DND-41 (cell line): ENCODE results near the gene SEC61G.

Experiments
- ATAC-seq: fragments of 200-7000 bp; cut with Tn5 transposase; 3 replicates; pipeline ENCODE4 v1.9.1; 2021; ENCODE audit warnings: low read depth; ENCODE audit not compliant: insufficient read depth
- DNase-seq: peaks from one replicate; pipeline ENCODE4 v3.0.0-alpha.2; 2020
- H2AFZ ChIP-seq: 2 replicates; pipeline ENCODE4 v1.6.0; 2012; ENCODE audit warnings: low read depth, low read length
- H3K27ac ChIP-seq: 2 replicates; pipeline ENCODE4 v1.5.1; 2012; ENCODE audit warnings: low read length, inconsistent platforms
- H3K27me3 ChIP-seq: fragments of 200-600 bp; sonication (generic); 2 replicates; pipeline ENCODE4 v1.6.0; 2012; ENCODE audit warnings: low read length, mild to moderate bottlenecking, inconsistent platforms; ENCODE audit not compliant: insufficient read depth, poor library complexity
- H3K36me3 ChIP-seq: 2 replicates; pipeline ENCODE4 v1.5.1; 2012; ENCODE audit warnings: low read length, inconsistent platforms; ENCODE audit not compliant: insufficient read depth
- H3K4me1 ChIP-seq: 2 replicates; pipeline ENCODE4 v1.5.1; 2012; ENCODE audit warnings: mild to moderate bottlenecking, low read length; ENCODE audit not compliant: insufficient read depth
- H3K4me2 ChIP-seq: 2 replicates; pipeline ENCODE4 v1.6.0; 2012; ENCODE audit warnings: mild to moderate bottlenecking, moderate library complexity, low read length, inconsistent platforms; ENCODE audit not compliant: insufficient read depth
- H3K4me3 ChIP-seq, 2 experiments: fragments of 200-600 bp in 1 of 2; shearing (Covaris generic) in 1 of 2; 2 replicates each; pipeline ENCODE4 v1.5.1; 2012 to 2016; ENCODE audit warnings: inconsistent platforms in 2 of 2, low read length in 2 of 2, mild to moderate bottlenecking in 2 of 2, low read depth in 1 of 2, moderate library complexity in 1 of 2
- H3K79me2 ChIP-seq: 2 replicates; pipeline ENCODE4 v1.6.0; 2012; ENCODE audit warnings: low read length, inconsistent platforms; ENCODE audit not compliant: insufficient read depth
- H3K9ac ChIP-seq: 2 replicates; pipeline ENCODE4 v1.6.0; 2012; ENCODE audit warnings: low read depth, mild to moderate bottlenecking, inconsistent platforms, low read length, moderate library complexity
- H3K9me3 ChIP-seq: 2 replicates; pipeline ENCODE4 v1.5.1; 2012; ENCODE audit warnings: low read length, moderate library complexity, mild to moderate bottlenecking, inconsistent platforms; ENCODE audit not compliant: insufficient read depth, severe bottlenecking
- H4K20me1 ChIP-seq: 2 replicates; pipeline ENCODE4 v1.6.0; 2012; ENCODE audit warnings: low read length; ENCODE audit not compliant: insufficient read depth
- CTCF ChIP-seq: IDR thresholded peaks from 2 replicates; pipeline ENCODE4 v1.5.1; 2012; ENCODE audit warnings: borderline replicate concordance, low read length, moderate library complexity, mild to moderate bottlenecking; ENCODE audit not compliant: poor library complexity, severe bottlenecking; ENCODE audit errors: extremely low read depth
- EZH2 ChIP-seq: IDR thresholded peaks from 3 replicates; pipeline ENCODE4 v1.6.1; 2012; ENCODE audit warnings: borderline replicate concordance, low read depth, mild to moderate bottlenecking, moderate library complexity, low read length, inconsistent platforms; ENCODE audit not compliant: severe bottlenecking

Gene SEC61G

GRCh38 chr7:54799792-54800191, 40.8 kb upstream of the SEC61G start:
- no peak overlapping the region for H3K4me2 ChIP-seq

GRCh38 chr7:54798530-54798929, 39.5 kb upstream of the SEC61G start:
- H3K4me2 ChIP-seq, result no peak overlapping the region
- H3K36me3 ChIP-seq, result no peaks in the 10 kb centered on the region
- H3K9ac ChIP-seq, result no peak overlapping the region
- no peak for DNase-seq
- no peak for ATAC-seq
- H3K79me2 ChIP-seq, result no peaks in the 10 kb centered on the region
- no peak overlapping the region for H3K4me3 ChIP-seq
- H4K20me1 ChIP-seq, result no peaks in the 10 kb centered on the region
- no peaks in the 10 kb centered on the region for H3K4me1 ChIP-seq
- no peak overlapping the region for H3K27ac ChIP-seq
- no peak overlapping the region for H2AFZ ChIP-seq
- no peak for TF ChIP-seq EZH2
- no peak for TF ChIP-seq CTCF
- H3K27me3 ChIP-seq, result no peaks in the 10 kb centered on the region
- no peaks in the 10 kb centered on the region for H3K9me3 ChIP-seq

More at GRCh38 chr7:54799792-54800191, 40.8 kb upstream of the SEC61G start:
- no peaks in the 10 kb centered on the region for H3K79me2 ChIP-seq
- no peak overlapping the region for H2AFZ ChIP-seq
- ATAC-seq (no peak), DNase-seq (no peak)
- H3K36me3 ChIP-seq, result no peaks in the 10 kb centered on the region
- no peak overlapping the region for H3K9ac ChIP-seq
- H3K27ac ChIP-seq, result no peak overlapping the region
- H3K9me3 ChIP-seq, result no peaks in the 10 kb centered on the region
- no peaks in the 10 kb centered on the region for H3K27me3 ChIP-seq
- H3K4me3 ChIP-seq, result no peak overlapping the region
- H3K4me1 ChIP-seq, result no peaks in the 10 kb centered on the region
- no peak for TF ChIP-seq EZH2
- TF ChIP-seq CTCF, result no peak
- no peaks in the 10 kb centered on the region for H4K20me1 ChIP-seq

GRCh38 chr7:54796853-54797252, 37.8 kb upstream of the SEC61G start:
- H4K20me1 ChIP-seq, result no peaks in the 10 kb centered on the region
- no peak for ATAC-seq
- no peak overlapping the region for H3K4me3 ChIP-seq
- H3K36me3 ChIP-seq, result no peaks in the 10 kb centered on the region
- no peaks in the 10 kb centered on the region for H3K27me3 ChIP-seq
- H2AFZ ChIP-seq, result no peak overlapping the region
- H3K4me2 ChIP-seq, result no peak overlapping the region
- H3K79me2 ChIP-seq, result no peaks in the 10 kb centered on the region
- H3K9ac ChIP-seq, result no peak overlapping the region
- TF ChIP-seq CTCF (no peak), EZH2 (no peak)
- no peaks in the 10 kb centered on the region for H3K4me1 ChIP-seq
- H3K9me3 ChIP-seq, result no peaks in the 10 kb centered on the region
- no peak for DNase-seq
- no peak overlapping the region for H3K27ac ChIP-seq

GRCh38 chr7:54796150-54796549, 37.1 kb upstream of the SEC61G start:
- no peak overlapping the region for H2AFZ ChIP-seq
- TF ChIP-seq CTCF (no peak), EZH2 (no peak)
- no peak overlapping the region for H3K4me2 ChIP-seq
- H3K9me3 ChIP-seq, result no peaks in the 10 kb centered on the region
- H3K79me2 ChIP-seq, result no peaks in the 10 kb centered on the region
- no peaks in the 10 kb centered on the region for H3K4me1 ChIP-seq
- H3K27me3 ChIP-seq, result no peaks in the 10 kb centered on the region
- no peak overlapping the region for H3K4me3 ChIP-seq
- H4K20me1 ChIP-seq, result no peaks in the 10 kb centered on the region
- no peak overlapping the region for H3K9ac ChIP-seq
- ATAC-seq, result no peak
- no peak for DNase-seq
- no peaks in the 10 kb centered on the region for H3K36me3 ChIP-seq
- H3K27ac ChIP-seq, result no peak overlapping the region
